Right atrium auricular region (tissue), 2 donors: ENCODE measurements around the gene NFE2L3. TPM values are rescaled to one million over a fixed set of nuclear protein-coding genes. Genes with fewer than 3 reads are reported as not detected.

Source experiments
- DNase-seq: peaks from one replicate; pipeline ENCODE4 v3.0.0-alpha.2; 2019; ENCODE audit warnings: low spot score
- H3K27ac ChIP-seq, 2 donors: fragments of 200-600 bp; sonication (generic); 1 replicate in 1 of 2; 2 replicates in 1 of 2; pipeline ENCODE4 v1.5.1; 2016 to 2019
- H3K27me3 ChIP-seq, 2 donors: fragments of 200-600 bp; sonication (generic); one replicate each; pipeline versions ENCODE4 v1.5.1 to v1.6.0; 2017 to 2019
- H3K36me3 ChIP-seq: fragments of 200-600 bp; sonication (generic); one replicate; pipeline ENCODE4 v1.5.1; 2016
- H3K4me1 ChIP-seq, 2 donors: fragments of 200-600 bp; sonication (generic); one replicate each; pipeline versions ENCODE4 v1.5.1 to v1.6.0; 2017 to 2019
- H3K4me3 ChIP-seq, 2 donors: fragments of 200-600 bp; sonication (generic); 1 replicate in 1 of 2; 2 replicates in 1 of 2; pipeline ENCODE4 v1.5.1; 2017 to 2019; ENCODE audit warnings: mild to moderate bottlenecking in 1 of 2, moderate library complexity in 1 of 2
- H3K9me3 ChIP-seq, 2 donors: fragments of 200-600 bp; sonication (generic); one replicate each; pipeline ENCODE4 v1.5.1; 2019
- CTCF ChIP-seq, 2 donors: fragments of 200-600 bp; sonication (generic); IDR thresholded peaks; one replicate each; pipeline ENCODE4 v1.5.1; 2019; ENCODE audit warnings: antibody characterized with exemption in 2 of 2
- total RNA-seq, 2 donors: library from RNA; depleted of rRNA; stranded (reverse); fragments of >200 nt; gene quantifications; one replicate each; pipeline ENCODE4 v1.1.0, GENCODE V29; 2016

Gene NFE2L3
- total RNA-seq, 2 donors from 2014 or later: 0.63 to 1.8 TPM

GRCh38 chr7:26202019-26202990, 50.3 kb downstream of the NFE2L3 start:
- Histone ChIP-seq H3K4me3 (peak overlapping the region; percentile 82 to 98), H3K36me3 (peaks cover 20% of the 10 kb centered on the region), H3K4me1 (peaks cover 0 to 33% of the 10 kb centered on the region in 2 donors), H3K9me3 (no peaks in the 10 kb centered on the region), H3K27ac (peak overlapping the region; percentile 100), H3K27me3 (no peaks in the 10 kb centered on the region)
- DNase-seq: no peak
- TF ChIP-seq CTCF (IDR thresholded peaks at IDR 0.05): no peak

- H3K27ac ChIP-seq: peak overlapping the region; percentile 100
Measured at GRCh38 chr7:26203016-26203415, 51.0 kb downstream of the NFE2L3 start.

GRCh38 chr7:26208040-26208439, 56.0 kb downstream of the NFE2L3 start:
- no peaks in the 10 kb centered on the region for H3K9me3 ChIP-seq
- DNase-seq: no peak
- H3K4me3 ChIP-seq: no peak overlapping the region
- H3K36me3 ChIP-seq: peaks cover 63% of the 10 kb centered on the region
- no peak overlapping the region for H3K27ac ChIP-seq
- H3K4me1 ChIP-seq: peaks cover 0 to 26% of the 10 kb centered on the region in 2 donors
- no peaks in the 10 kb centered on the region for H3K27me3 ChIP-seq
- TF ChIP-seq CTCF (IDR thresholded peaks at IDR 0.05): no peak

More at GRCh38 chr7:26203016-26203415, 51.0 kb downstream of the NFE2L3 start:
- no peaks in the 10 kb centered on the region for H3K9me3 ChIP-seq
- TF ChIP-seq CTCF (IDR thresholded peaks at IDR 0.05): no peak
- no peak for DNase-seq
- H3K4me1 ChIP-seq: peaks cover 0 to 28% of the 10 kb centered on the region in 2 donors
- peak overlapping the region in 1 of 2 donors; percentile 98 for H3K4me3 ChIP-seq
- H3K36me3 ChIP-seq: peaks cover 22% of the 10 kb centered on the region
- H3K27me3 ChIP-seq: no peaks in the 10 kb centered on the region

DNA sequence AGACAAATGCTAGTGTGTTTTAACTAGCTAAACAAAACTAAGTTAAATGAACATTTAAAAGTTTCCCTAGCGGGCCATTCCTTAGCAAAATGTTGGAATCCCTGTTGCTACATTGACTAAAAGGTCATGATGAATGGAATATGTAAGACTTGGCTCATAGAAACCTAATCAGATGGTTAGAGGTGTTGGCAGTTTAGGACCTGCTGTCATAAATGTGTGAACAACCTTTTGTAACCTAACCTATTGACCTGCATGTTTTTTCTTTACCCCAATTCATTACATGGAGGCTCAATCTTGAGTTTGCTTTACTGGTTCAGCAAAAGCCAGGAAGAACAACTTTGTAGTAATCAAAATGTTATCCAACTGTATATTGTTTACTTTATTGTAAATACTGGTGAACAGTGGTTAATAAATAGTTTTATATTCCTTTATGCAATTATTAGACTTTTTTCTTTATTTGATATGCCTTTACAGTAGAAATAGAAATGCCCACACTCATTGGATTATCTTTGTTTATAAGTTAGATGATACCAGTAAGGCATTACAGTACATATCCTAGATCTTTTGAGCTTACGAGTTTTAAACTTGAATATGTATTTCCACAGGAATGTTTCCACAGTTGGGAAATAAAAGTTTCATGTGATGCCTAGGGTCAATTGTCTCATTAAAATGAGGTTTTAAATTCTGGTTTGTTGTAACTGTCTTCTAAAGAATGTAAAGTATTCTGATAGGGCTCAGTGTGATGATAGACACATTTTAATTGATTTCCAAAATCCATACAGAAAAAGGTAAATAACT, 61.1 kb downstream of the NFE2L3 start:
- Histone ChIP-seq H3K36me3 (peaks cover 41% of the 10 kb centered on the region), H3K27ac (no peak overlapping the region), H3K9me3 (no peaks in the 10 kb centered on the region), H3K27me3 (no peaks in the 10 kb centered on the region), H3K4me3 (no peak overlapping the region), H3K4me1 (peaks cover 0 to 3% of the 10 kb centered on the region in 2 donors)
- DNase-seq: no peak
- no peak for TF ChIP-seq CTCF (IDR thresholded peaks at IDR 0.05)

GRCh38 chr7:26213807-26214515, 62.0 kb downstream of the NFE2L3 start:
- peaks cover 0 to 3% of the 10 kb centered on the region in 2 donors for H3K4me1 ChIP-seq
- H3K9me3 ChIP-seq: no peaks in the 10 kb centered on the region
- no peak overlapping the region for H3K4me3 ChIP-seq
- peaks cover 34% of the 10 kb centered on the region for H3K36me3 ChIP-seq
- DNase-seq: no peak
- no peak overlapping the region for H3K27ac ChIP-seq
- no peak for TF ChIP-seq CTCF (IDR thresholded peaks at IDR 0.05)
- H3K27me3 ChIP-seq: no peaks in the 10 kb centered on the region
